Measurements from ENCODE around the gene TRAPPC3.

The TRAPPC3 gene

DNA sequence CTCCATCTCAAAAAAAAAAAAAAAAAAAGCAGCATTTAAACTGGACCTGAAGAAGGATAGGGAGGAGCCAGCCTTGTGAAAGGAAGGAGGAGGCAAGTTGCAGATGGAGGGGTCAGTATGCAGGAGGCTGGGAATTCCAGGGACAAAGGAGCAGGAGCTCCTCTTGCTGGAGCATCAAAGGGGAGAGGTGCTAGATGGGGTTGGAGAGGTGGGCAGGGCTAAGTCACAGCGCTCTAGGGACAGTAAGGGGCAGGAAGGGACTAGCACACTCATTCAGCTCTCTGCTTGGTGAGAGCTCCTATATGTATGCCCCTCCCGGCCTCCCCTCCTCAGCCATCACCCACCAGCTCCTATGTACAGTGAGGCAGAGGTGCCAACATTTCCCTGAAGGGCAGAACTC is 33.4 kb upstream of the TRAPPC3 start:
- Histone ChIP-seq H3K9me3 (no peaks in the 10 kb centered on the region), H3K4me3 (no peak overlapping the region), H3K4me1 (peaks cover 5 to 32% (median 13%) of the 10 kb centered on the region in 4 donors), H3K27me3 (no peaks in the 10 kb centered on the region), H3K36me3 (peaks cover 29 to 41% (median 39%) of the 10 kb centered on the region in 3 donors), H3K27ac (peak overlapping the region; percentile 77 to 85)
- no peak for DNase-seq
- TF ChIP-seq, protein P1, sequence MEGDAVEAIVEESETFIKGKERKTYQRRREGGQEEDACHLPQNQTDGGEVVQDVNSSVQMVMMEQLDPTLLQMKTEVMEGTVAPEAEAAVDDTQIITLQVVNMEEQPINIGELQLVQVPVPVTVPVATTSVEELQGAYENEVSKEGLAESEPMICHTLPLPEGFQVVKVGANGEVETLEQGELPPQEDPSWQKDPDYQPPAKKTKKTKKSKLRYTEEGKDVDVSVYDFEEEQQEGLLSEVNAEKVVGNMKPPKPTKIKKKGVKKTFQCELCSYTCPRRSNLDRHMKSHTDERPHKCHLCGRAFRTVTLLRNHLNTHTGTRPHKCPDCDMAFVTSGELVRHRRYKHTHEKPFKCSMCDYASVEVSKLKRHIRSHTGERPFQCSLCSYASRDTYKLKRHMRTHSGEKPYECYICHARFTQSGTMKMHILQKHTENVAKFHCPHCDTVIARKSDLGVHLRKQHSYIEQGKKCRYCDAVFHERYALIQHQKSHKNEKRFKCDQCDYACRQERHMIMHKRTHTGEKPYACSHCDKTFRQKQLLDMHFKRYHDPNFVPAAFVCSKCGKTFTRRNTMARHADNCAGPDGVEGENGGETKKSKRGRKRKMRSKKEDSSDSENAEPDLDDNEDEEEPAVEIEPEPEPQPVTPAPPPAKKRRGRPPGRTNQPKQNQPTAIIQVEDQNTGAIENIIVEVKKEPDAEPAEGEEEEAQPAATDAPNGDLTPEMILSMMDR (IDR thresholded peaks at IDR 0.05) = no peak
- intact Hi-C loops (cut with DNase I; ENCODE audit: low total_unique reads) = loop anchor here (10.0 kb wide), 1 partner anchor 102 kb away; no protein-coding TSS in a partner anchor

DNA sequence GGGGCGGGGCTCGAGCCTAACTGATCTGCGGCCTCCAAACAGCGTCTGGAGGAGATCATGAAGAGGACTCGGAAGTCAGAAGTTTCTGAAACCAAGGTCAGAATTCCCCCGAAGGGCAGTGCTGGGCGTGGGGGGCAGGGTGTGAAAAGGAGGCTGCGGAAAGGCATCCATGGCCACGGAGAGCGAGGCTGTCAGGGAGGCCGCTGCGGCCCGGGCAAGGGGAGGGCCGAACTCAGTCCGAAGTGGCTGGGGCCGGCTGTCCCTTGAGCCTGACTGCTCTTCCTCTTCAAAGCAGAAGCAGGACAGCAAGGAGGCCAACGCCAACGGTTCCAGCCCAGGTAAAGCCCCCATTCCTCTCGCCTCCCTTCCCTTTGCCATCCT is 29.9 kb upstream of the TRAPPC3 start:
- Histone ChIP-seq H3K27me3 (no peaks in the 10 kb centered on the region), H3K27ac (peak overlapping the region; percentile 81 to 87), H3K36me3 (peaks cover 56 to 76% (median 74%) of the 10 kb centered on the region in 3 donors), H3K9me3 (no peaks in the 10 kb centered on the region), H3K4me3 (no peak overlapping the region), H3K4me1 (peaks cover 9 to 44% (median 28%) of the 10 kb centered on the region in 4 donors)
- DNase-seq = no peak
- TF ChIP-seq, protein P1 (IDR thresholded peaks at IDR 0.05) = no peak
- intact Hi-C loops (cut with DNase I; ENCODE audit: low total_unique reads) = no loop called here

DNA sequence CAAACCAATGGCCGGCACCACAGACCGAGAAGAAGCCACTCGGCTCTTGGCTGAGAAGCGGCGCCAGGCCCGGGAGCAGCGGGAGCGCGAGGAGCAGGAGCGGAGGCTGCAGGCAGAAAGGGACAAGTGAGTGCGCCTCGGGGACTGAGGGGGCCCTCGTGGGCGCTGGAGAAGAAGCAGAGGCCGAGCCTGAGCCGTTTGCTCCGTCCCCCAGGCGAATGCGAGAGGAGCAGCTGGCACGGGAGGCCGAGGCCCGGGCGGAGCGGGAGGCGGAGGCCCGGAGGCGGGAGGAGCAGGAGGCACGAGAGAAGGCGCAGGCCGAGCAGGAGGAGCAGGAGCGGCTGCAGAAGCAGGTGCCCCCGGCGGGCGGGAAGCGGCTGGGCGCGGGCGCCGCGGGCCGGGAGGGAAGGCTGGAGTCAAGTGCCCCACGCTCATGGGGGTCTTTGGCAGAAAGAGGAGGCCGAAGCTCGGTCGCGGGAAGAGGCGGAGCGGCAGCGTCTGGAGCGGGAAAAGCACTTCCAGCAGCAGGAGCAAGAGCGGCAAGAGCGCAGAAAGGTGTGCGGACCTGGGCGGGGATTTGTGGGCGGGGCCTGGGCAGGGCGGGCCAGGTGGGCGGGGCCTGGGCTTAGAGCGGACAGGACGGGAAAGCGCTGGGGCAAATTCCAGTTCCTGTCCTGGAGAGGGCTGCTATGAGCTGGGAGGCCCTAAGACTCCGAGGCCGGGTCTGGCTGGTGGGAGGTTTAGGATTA is 29.4 kb upstream of the TRAPPC3 start:
- peaks cover 9 to 41% (median 28%) of the 10 kb centered on the region in 4 donors for H3K4me1 ChIP-seq

DNA sequence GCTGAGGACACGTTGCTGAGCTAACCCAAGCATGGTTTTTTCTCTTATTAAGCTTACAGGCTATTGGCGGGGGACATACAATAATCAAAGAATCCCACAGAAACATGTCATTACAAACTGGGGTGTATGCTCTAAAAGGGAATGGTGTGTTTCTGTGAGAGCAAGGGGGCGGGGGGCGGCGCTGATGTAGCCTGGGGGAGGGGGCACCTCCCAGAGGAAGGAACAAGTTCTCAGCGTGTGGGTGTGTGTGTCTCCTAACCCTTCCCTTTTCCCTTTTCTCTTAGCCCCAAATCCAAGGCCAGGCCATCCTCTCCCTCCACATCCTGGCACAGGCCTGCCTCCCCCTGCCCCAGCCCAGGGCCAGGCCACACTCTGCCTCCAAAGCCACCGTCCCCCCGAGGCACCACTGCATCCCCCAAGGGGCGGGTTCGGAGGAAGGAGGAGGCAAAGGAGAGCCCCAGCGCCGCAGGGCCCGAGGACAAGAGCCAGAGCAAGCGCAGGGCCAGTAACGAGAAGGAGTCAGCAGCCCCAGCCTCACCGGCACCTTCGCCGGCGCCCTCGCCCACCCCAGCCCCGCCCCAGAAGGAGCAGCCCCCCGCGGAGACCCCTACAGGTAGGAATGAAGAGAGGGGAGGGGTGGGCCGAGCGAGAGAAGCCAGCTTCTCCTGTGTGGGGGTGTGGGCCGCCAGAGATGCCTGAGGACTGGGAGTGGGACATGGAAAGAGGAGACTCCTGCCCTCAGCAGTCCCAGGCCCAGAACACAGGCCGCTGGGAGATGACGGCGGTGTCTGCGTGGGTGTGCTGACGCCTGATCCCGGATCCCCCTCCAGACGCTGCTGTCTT is 28.5 kb upstream of the TRAPPC3 start:
- Histone ChIP-seq H3K4me1 (peaks cover 4 to 33% (median 24%) of the 10 kb centered on the region in 4 donors), H3K36me3 (peaks cover 67 to 90% (median 88%) of the 10 kb centered on the region in 3 donors), H3K4me3 (no peak overlapping the region), H3K27me3 (no peaks in the 10 kb centered on the region), H3K27ac (peak overlapping the region; percentile 81 to 87), H3K9me3 (no peaks in the 10 kb centered on the region)
- intact Hi-C loops (cut with DNase I; ENCODE audit: low total_unique reads) = no loop called here
- DNase-seq = no peak
- TF ChIP-seq, protein P1 (IDR thresholded peaks at IDR 0.05) = no peak

More for the DNA sequence above, 29.4 kb upstream of the TRAPPC3 start:
- peak overlapping the region; percentile 81 to 87 for H3K27ac ChIP-seq
- no peaks in the 10 kb centered on the region for H3K9me3 ChIP-seq
- no peaks in the 10 kb centered on the region for H3K27me3 ChIP-seq
- TF ChIP-seq, protein P1 (IDR thresholded peaks at IDR 0.05) = no peak
- intact Hi-C loops (cut with DNase I; ENCODE audit: low total_unique reads) = no loop called here
- peaks cover 59 to 82% (median 79%) of the 10 kb centered on the region in 3 donors for H3K36me3 ChIP-seq
- DNase-seq = no peak
- no peak overlapping the region for H3K4me3 ChIP-seq

DNA sequence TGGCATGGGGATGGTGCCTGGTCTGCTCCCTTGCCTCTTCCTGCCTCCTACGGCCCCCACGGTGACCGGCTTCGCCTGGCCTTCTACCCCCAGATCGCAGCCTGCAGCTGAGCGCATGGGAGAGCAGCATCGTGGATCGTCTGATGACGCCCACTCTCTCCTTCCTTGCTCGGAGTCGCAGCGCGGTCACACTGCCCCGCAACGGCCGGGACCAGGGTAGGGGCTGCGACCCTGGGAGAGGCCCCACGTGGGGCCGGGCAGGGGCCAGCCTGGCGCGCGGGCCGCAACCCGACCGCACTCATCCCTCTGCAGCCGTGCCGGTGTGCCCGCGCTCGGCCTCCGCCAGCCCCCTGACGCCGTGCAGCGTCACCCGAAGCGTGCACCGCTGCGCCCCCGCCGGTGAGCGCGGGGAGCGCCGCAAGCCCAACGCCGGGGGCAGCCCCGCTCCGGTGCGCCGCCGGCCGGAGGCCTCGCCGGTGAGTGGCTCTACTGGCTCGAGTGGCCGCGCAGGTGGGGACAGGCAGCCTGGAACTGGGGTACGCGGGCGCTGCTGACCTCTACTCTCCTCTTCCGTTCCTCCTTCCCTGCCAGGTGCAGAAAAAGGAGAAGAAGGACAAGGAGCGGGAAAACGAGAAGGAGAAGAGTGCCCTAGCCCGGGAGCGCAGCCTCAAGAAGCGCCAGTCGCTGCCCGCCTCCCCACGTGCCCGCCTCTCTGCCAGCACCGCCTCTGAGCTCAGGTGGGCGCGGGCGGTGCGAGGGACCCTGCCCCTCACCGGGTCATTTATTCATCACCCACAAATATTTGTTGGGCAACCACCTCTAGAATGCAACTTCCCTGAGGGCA is 27.0 kb upstream of the TRAPPC3 start:
- intact Hi-C loops (cut with DNase I; ENCODE audit: low total_unique reads) = no loop called here
- no peaks in the 10 kb centered on the region for H3K9me3 ChIP-seq
- H3K27me3 ChIP-seq = no peaks in the 10 kb centered on the region
- no peak overlapping the region for H3K4me3 ChIP-seq
- H3K27ac ChIP-seq = peak overlapping the region; percentile 81 to 87
- H3K4me1 ChIP-seq = peaks cover 4 to 27% (median 20%) of the 10 kb centered on the region in 4 donors
- TF ChIP-seq, protein P1 (IDR thresholded peaks at IDR 0.05) = no peak
- H3K36me3 ChIP-seq = peaks cover 81 to 100% (median 99%) of the 10 kb centered on the region in 3 donors
- DNase-seq = no peak
